ENCODE data around the gene SMC6.

The SMC6 gene

DNA sequence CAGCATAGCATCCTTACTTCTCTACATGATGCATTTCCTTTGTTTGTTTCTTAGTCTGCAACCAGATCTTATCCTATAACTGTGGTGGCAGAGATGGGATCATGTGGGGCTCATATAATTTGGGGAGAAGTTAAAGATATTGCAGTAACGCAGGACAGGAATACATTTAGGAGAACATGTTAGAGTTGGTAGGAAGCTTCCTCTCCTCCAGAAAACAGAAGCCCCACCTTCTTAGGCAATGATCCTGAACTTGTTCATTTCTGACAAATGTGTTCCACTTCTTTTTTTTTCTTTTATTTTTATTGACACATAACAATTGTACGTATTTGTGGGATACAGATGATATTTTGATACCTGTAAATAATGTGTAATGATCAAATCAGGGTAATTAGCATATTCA lies 113.2 kb downstream of the SMC6 start:
- no peak overlapping the region for H3K4me3 ChIP-seq (ENCODE audit: insufficient read depth, low read depth, low read length)
- no peaks in the 10 kb centered on the region for H3K4me1 ChIP-seq (ENCODE audit: control insufficient read depth, insufficient read depth, low read length)
- H3K9me3 ChIP-seq (ENCODE audit: control insufficient read depth, low read length), result no peaks in the 10 kb centered on the region
- no peaks in the 10 kb centered on the region for H3K27me3 ChIP-seq (ENCODE audit: control insufficient read depth, insufficient read depth, low read length, poor library complexity, severe bottlenecking)
- no peaks in the 10 kb centered on the region for H3K36me3 ChIP-seq (ENCODE audit: control insufficient read depth, insufficient read depth, low read length)
- no peak overlapping the region for H3K27ac ChIP-seq (ENCODE audit: insufficient read depth, low read depth, low read length, poor library complexity, severe bottlenecking)
- 100% methylated on average over 1 of the region's 2 CpGs for WGBS, 2 experiments

DNA sequence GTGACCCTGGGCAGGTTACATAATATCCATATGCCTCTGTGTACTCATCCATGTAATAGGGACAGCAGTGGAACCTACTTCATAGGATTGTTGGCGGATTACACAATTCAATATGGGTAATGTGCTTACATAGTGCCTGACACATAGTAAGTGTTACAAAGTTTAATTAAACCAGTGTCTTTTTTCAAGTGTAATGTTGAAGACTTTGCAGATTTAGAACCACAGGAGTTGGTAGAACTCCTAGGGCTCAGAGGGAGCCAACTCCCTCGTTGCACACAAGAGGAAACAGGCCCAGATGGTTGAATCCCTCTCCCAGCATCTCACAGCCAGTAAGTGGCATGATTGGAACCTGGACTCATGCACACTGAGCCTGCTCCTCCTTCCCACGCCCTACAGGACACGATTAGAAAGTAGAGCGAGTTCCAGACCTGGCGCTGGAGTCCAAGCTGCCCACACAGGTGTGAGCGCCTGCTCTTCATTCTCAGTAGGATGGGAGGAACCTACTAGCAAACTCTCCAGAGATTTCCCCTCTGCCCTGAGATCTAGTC lies 115.3 kb downstream of the SMC6 start:
- Histone ChIP-seq H3K9me3 (ENCODE audit: control insufficient read depth, low read length) (no peaks in the 10 kb centered on the region), H3K27me3 (ENCODE audit: control insufficient read depth, insufficient read depth, low read length, poor library complexity, severe bottlenecking) (no peaks in the 10 kb centered on the region), H3K27ac (ENCODE audit: insufficient read depth, low read depth, low read length, poor library complexity, severe bottlenecking) (no peak overlapping the region), H3K4me3 (ENCODE audit: insufficient read depth, low read depth, low read length) (no peak overlapping the region), H3K4me1 (ENCODE audit: control insufficient read depth, insufficient read depth, low read length) (no peaks in the 10 kb centered on the region), H3K36me3 (ENCODE audit: control insufficient read depth, insufficient read depth, low read length) (no peaks in the 10 kb centered on the region)
- 91 to 98% methylated on average over 7 of the region's 7 CpGs for WGBS, 2 experiments

DNA sequence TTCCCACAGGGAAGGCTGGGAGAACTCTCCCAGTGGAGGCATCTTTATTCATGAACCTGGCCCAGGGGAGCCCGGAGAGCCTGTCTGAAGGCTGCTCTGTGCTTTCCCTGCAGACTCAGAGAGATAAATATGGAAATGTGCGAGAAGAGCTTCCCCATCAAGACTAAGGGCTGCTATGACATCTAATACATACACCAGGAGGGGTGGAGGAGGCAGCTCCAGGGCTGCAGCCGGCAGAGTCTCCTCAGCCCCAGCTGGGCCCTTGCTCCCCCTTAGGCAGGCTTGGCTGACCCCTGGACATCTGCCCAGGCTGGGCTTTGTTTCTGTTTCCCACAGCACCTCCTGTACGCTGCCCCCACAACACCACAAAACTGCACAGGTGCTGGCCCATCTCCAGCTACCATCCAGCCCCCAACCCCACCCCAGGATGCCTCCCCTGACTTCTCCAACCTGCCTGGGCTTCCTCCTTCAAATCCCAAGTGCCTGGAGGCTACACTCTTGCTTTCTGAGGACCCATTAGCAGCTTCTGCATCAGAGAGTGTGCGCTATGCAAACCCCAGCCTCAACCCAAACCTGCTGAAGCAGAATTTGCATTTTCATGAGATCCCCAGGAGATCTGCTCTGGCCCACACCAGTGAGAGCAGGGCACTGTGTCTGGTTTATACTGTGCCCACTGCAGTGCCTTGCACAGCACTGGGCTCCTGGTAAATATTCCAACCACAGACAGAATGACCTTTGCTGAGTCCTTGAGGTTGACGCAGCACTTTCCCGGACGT lies 116.3 kb downstream of the SMC6 start:
- no peak overlapping the region for H3K4me3 ChIP-seq (ENCODE audit: insufficient read depth, low read depth, low read length)
- H3K27ac ChIP-seq (ENCODE audit: insufficient read depth, low read depth, low read length, poor library complexity, severe bottlenecking), result no peak overlapping the region
- H3K36me3 ChIP-seq (ENCODE audit: control insufficient read depth, insufficient read depth, low read length), result no peaks in the 10 kb centered on the region
- 88 to 92% methylated on average over 8 of the region's 8 CpGs for WGBS, 2 experiments
- H3K9me3 ChIP-seq (ENCODE audit: control insufficient read depth, low read length), result no peaks in the 10 kb centered on the region
- H3K27me3 ChIP-seq (ENCODE audit: control insufficient read depth, insufficient read depth, low read length, poor library complexity, severe bottlenecking), result no peaks in the 10 kb centered on the region
- no peaks in the 10 kb centered on the region for H3K4me1 ChIP-seq (ENCODE audit: control insufficient read depth, insufficient read depth, low read length)

DNA sequence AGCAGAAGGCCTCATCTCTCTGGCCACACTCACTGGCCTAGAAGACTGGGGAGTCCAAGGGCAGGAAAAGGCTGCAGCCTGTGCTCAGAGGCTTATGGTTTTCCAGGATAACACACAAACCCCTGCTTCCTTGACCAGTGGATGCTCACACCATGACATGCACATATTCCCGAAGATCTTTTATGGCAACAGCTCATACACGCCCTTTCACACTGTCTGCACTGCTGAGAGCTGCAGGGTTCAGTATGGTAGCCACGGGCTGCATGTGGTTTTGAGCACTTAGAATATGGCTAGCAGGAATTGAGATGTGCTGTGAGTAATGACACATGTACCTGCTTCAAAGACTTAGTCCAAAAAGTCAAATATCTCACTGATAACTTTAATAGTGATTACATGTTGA lies 117.4 kb downstream of the SMC6 start:
- no peaks in the 10 kb centered on the region for H3K36me3 ChIP-seq (ENCODE audit: control insufficient read depth, insufficient read depth, low read length)
- 95% methylated on average over 3 of the region's 3 CpGs for WGBS, 2 experiments
- no peaks in the 10 kb centered on the region for H3K27me3 ChIP-seq (ENCODE audit: control insufficient read depth, insufficient read depth, low read length, poor library complexity, severe bottlenecking)
- no peaks in the 10 kb centered on the region for H3K9me3 ChIP-seq (ENCODE audit: control insufficient read depth, low read length)
- no peak overlapping the region for H3K4me3 ChIP-seq (ENCODE audit: insufficient read depth, low read depth, low read length)
- no peak overlapping the region for H3K27ac ChIP-seq (ENCODE audit: insufficient read depth, low read depth, low read length, poor library complexity, severe bottlenecking)
- no peaks in the 10 kb centered on the region for H3K4me1 ChIP-seq (ENCODE audit: control insufficient read depth, insufficient read depth, low read length)

DNA sequence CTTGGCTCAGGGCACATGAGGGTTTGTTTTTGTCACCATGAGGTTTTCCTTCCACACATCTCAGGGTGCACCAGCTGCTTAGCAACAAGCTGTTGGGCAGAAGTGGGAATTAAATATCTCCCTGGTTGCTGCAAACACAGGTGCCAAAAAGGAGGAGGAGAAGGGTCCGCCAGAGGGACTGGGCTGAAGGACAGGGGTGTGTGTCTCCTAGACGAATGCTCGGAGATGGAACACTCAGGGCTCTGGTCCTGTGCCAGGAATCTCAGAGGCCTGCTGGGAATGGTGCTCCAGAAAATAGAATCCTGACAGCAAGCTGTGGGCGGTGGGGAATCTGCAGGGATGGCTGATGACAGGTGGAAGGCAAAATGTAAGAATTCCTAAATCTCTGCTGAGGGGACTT lies 118.6 kb downstream of the SMC6 start:
- no peaks in the 10 kb centered on the region for H3K9me3 ChIP-seq (ENCODE audit: control insufficient read depth, low read length)
- no peaks in the 10 kb centered on the region for H3K27me3 ChIP-seq (ENCODE audit: control insufficient read depth, insufficient read depth, low read length, poor library complexity, severe bottlenecking)
- WGBS, 2 experiments, result 94 to 96% methylated on average over 4 of the region's 4 CpGs
- H3K4me3 ChIP-seq (ENCODE audit: insufficient read depth, low read depth, low read length), result no peak overlapping the region
- no peaks in the 10 kb centered on the region for H3K36me3 ChIP-seq (ENCODE audit: control insufficient read depth, insufficient read depth, low read length)
- H3K27ac ChIP-seq (ENCODE audit: insufficient read depth, low read depth, low read length, poor library complexity, severe bottlenecking), result no peak overlapping the region
- no peaks in the 10 kb centered on the region for H3K4me1 ChIP-seq (ENCODE audit: control insufficient read depth, insufficient read depth, low read length)

DNA sequence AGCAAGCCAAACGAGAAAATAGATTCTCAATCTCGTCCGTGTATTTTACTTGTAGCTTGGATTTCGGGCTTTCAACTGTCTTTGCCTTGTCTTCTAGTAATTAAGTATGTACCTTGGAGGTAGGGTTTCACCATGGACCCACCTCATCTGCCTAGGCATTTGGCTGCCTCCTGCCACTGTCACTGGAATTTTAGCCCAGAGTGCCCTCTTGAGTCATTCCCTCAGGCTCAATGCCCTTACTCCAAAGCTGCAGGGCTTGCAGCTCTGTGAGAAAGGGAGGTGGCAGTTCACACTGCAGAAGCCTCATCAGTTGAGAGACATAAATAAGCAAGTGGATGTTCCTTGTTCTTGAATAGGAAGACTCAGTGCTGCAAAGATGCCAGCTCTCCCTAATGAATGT lies 123.5 kb downstream of the SMC6 start:
- no peaks in the 10 kb centered on the region for H3K9me3 ChIP-seq (ENCODE audit: control insufficient read depth, low read length)

DNA sequence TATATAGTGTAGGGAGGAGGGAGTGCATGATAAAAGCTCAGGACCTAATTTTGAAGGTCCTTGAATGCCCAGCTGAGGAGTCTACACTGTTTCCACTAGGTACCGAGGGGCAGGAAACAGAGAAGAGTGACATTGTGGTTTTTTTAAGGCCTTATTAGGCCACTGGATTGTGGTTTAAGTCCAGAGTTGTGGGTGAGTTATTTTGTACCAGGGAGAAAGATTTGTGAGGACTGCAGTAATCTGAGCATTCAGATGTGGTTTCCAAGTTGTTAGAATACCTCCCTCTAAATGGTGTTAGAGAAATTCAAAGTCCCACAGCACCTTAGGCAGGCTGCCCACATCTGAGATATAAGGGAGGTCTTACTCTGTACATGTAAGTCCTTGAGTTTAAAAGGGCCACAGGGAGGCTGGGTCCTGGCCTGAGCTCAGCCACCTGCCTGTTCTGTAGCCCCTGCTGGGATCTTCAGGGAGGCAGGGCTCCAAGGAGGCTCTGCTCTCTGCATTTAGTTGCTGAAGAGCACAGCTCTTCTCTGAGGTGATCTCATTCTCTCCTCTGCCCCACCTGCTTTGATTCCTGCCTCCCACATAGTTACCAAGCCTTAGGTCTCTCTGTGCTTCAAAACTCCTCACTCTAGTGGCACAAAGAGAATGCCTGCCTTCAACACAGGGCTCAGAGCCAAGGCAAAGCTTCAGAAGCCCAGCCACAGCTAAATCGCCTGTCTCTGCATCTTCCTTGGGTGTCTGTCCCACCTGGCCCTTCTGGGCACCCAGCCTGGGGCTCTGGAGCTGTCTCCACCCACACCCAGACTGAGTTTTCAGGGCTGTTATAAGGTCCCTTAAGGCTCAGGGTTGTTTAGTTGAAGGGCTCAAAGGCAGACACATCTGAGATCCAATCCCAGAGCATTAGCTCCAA lies 125.0 kb downstream of the SMC6 start:
- H3K9me3 ChIP-seq (ENCODE audit: control insufficient read depth, low read length), result no peaks in the 10 kb centered on the region
- no peak overlapping the region for H3K27ac ChIP-seq (ENCODE audit: insufficient read depth, low read depth, low read length, poor library complexity, severe bottlenecking)
- H3K36me3 ChIP-seq (ENCODE audit: control insufficient read depth, insufficient read depth, low read length), result no peaks in the 10 kb centered on the region
- H3K27me3 ChIP-seq (ENCODE audit: control insufficient read depth, insufficient read depth, low read length, poor library complexity, severe bottlenecking), result no peaks in the 10 kb centered on the region
- WGBS, 2 experiments, result 86 to 94% methylated on average over 2 of the region's 2 CpGs
- no peaks in the 10 kb centered on the region for H3K4me1 ChIP-seq (ENCODE audit: control insufficient read depth, insufficient read depth, low read length)
- no peak overlapping the region for H3K4me3 ChIP-seq (ENCODE audit: insufficient read depth, low read depth, low read length)

More for the DNA sequence above, 123.5 kb downstream of the SMC6 start:
- WGBS, 2 experiments, result 96 to 99% methylated on average over 4 of the region's 4 CpGs
- no peak overlapping the region for H3K4me3 ChIP-seq (ENCODE audit: insufficient read depth, low read depth, low read length)
- no peaks in the 10 kb centered on the region for H3K27me3 ChIP-seq (ENCODE audit: control insufficient read depth, insufficient read depth, low read length, poor library complexity, severe bottlenecking)
- H3K36me3 ChIP-seq (ENCODE audit: control insufficient read depth, insufficient read depth, low read length), result no peaks in the 10 kb centered on the region
- no peak overlapping the region for H3K27ac ChIP-seq (ENCODE audit: insufficient read depth, low read depth, low read length, poor library complexity, severe bottlenecking)
- no peaks in the 10 kb centered on the region for H3K4me1 ChIP-seq (ENCODE audit: control insufficient read depth, insufficient read depth, low read length)

DNA sequence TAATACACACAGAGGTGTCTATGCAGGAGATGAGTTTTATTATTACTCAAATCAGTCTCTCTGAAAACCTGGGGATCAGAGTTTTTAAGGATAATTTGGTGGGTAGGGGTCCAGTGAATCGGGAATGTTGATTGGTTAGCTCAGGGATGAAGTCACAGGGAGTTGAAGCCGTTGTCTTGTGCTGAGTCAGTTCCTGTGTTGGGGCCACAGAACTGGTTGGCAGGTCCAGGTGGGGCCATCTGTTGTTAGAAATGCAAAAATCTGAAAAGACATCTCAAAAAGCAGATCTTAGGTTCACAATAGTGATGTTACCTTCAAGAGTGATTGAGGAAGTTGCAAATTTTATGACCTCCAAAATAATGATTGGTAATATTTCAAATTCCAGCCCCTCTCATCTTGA lies 126.2 kb downstream of the SMC6 start:
- WGBS, 2 experiments, result 93 to 97% methylated on average over 2 of the region's 2 CpGs
- no peaks in the 10 kb centered on the region for H3K27me3 ChIP-seq (ENCODE audit: control insufficient read depth, insufficient read depth, low read length, poor library complexity, severe bottlenecking)
- no peaks in the 10 kb centered on the region for H3K9me3 ChIP-seq (ENCODE audit: control insufficient read depth, low read length)
- no peak overlapping the region for H3K27ac ChIP-seq (ENCODE audit: insufficient read depth, low read depth, low read length, poor library complexity, severe bottlenecking)
- no peaks in the 10 kb centered on the region for H3K36me3 ChIP-seq (ENCODE audit: control insufficient read depth, insufficient read depth, low read length)
- H3K4me1 ChIP-seq (ENCODE audit: control insufficient read depth, insufficient read depth, low read length), result no peaks in the 10 kb centered on the region
- H3K4me3 ChIP-seq (ENCODE audit: insufficient read depth, low read depth, low read length), result no peak overlapping the region

DNA sequence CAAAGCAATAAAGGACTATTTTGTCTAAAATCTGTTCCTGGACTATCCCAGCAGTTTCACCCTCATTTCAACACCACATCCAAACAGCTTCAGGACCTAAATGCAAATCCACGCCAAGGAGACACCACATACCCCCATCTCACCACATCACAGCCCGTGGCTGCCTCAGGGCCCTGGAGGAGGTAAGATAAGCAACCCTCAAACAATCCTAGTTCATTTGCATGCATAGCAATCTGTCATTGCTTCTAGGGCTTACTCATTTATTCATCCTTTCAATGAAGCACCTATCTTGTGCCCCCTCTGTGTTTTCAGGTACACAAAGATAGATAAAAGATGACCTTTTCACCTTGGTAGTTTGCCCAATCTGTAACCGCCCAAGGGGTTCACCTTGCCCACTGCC lies 126.6 kb downstream of the SMC6 start:
- Histone ChIP-seq H3K27ac (ENCODE audit: insufficient read depth, low read depth, low read length, poor library complexity, severe bottlenecking) (no peak overlapping the region), H3K9me3 (ENCODE audit: control insufficient read depth, low read length) (no peaks in the 10 kb centered on the region), H3K36me3 (ENCODE audit: control insufficient read depth, insufficient read depth, low read length) (no peaks in the 10 kb centered on the region), H3K4me1 (ENCODE audit: control insufficient read depth, insufficient read depth, low read length) (no peaks in the 10 kb centered on the region), H3K27me3 (ENCODE audit: control insufficient read depth, insufficient read depth, low read length, poor library complexity, severe bottlenecking) (no peaks in the 10 kb centered on the region), H3K4me3 (ENCODE audit: insufficient read depth, low read depth, low read length) (no peak overlapping the region)
- WGBS, 2 experiments, result 90 to 93% methylated on average over 3 of the region's 3 CpGs

DNA sequence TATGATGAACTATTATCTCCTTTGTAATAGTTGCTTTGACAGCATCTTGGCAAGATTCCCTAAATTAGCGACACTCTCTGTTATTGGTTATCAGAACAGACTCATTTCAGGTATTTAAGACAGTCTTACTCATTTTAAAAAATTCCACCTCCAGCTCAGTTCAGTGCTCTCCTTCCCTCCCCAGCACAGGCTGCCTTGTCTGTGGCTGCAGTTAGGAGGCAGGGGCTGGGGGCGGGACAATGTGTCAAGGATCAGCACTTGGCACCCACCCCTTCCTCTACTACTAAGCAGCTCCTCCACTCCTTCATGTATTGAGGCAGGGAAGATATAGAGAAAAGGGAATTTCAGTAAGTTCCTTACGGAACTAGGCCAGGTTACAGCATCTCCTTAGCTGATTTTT lies 128.2 kb downstream of the SMC6 start:
- no peaks in the 10 kb centered on the region for H3K27me3 ChIP-seq (ENCODE audit: control insufficient read depth, insufficient read depth, low read length, poor library complexity, severe bottlenecking)

More for the DNA sequence above, 128.2 kb downstream of the SMC6 start:
- Histone ChIP-seq H3K27ac (ENCODE audit: insufficient read depth, low read depth, low read length, poor library complexity, severe bottlenecking) (no peak overlapping the region), H3K9me3 (ENCODE audit: control insufficient read depth, low read length) (no peaks in the 10 kb centered on the region), H3K36me3 (ENCODE audit: control insufficient read depth, insufficient read depth, low read length) (no peaks in the 10 kb centered on the region), H3K4me1 (ENCODE audit: control insufficient read depth, insufficient read depth, low read length) (no peaks in the 10 kb centered on the region), H3K4me3 (ENCODE audit: insufficient read depth, low read depth, low read length) (no peak overlapping the region)
- 91 to 100% methylated on average over 2 to 3 of the region's 3 CpGs for WGBS, 2 experiments

Measured in ectodermal cell (in vitro differentiated cells).